IPS DF 4.7 (cell line): Measurements from ENCODE around the gene WWP2.
"Not testable (repeated sequence)": the region's sequence is repeated elsewhere in the genome, so short reads cannot be mapped to it uniquely, and the experiment has no call there.

Experiments used
- DNase-seq: peaks from one replicate; pipeline ENCODE4 v3.0.0-alpha.2; 2013; ENCODE audit warnings: low spot score; ENCODE audit errors: extremely low read depth

WWP2 gene

DNA sequence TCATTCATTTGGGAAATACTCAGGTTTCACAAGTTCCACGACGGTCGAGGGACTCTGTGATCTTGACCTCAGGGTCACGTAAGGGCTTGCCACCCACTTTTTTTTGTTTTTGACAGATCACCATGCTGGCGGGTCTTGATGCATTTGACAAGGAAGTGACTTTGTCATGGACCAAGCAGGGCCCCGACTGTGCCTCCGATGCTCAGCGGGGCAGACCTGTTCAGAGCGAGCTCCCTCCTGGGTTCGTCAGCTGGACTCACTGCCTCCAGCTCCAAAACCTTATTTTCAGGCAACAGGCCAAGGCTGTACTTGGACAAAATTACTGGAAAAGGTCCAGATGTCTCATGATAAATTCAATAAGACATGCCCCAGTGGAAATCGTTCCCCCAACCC, 180.0 kb downstream of the WWP2 start:
- no peak for DNase-seq

DNA sequence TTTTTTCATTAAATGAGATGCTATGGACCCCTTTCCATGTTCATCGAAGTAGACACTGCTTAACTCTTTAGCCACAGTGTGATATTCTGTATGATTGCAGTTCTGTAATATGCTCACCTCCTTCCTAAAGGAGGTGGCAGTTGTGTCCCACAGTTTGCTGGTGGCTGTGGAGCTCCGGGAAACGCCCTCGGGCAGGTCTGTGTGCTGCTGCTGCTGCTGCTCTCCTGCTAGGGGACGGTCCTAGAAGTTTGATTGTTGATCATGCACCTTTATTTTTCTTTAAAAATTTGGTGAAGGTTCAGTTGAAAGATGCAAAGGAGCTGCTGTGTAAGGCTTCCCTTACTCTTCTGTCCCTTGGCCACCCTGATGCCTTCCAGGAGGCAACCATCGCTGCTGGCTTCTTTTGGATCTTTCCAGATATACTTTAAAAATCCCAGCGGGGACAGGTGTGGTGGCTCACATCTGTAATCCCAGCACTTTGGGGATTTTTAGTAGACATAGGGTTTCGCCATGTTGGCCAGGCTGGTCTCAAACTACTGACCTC, 180.6 kb downstream of the WWP2 start:
- DNase-seq, result no peak

DNA sequence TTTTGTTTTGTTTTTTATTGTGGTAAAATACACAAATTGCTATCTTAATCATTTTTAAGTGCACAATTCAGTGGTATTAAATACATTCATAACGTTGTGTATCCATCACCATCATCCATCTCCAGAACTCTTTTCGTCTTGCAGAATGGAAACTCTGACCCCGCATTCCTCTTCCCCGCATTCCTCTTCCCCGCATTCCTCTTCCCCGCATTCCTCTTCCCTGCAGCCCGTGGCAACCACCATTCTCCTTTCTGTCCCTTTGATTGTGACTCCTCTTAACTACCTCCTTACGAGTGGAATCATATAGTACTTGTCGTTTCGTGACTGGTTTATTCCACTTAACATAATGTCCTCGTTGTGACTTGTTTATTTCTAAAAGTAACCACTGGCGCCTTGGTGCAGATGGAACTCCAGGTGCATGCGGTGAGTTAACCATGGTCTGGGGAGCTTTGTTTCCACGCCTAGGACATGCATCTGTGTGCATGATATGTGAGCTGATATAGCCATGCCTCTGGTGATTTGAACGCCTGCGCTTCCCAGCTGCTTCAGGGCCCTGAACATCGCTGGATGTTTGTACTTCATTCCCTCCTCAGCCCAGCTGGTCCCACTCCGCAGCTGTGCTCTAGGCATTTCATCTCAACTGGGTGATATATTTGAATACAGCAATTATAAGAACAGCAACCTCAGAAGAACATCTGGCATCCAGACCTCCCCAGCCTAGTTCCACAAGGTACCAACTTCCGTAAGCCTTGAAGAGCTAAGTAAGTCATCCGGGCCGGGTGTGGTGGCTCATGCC, 181.3 kb downstream of the WWP2 start:
- not testable (repeated sequence) for DNase-seq

DNA sequence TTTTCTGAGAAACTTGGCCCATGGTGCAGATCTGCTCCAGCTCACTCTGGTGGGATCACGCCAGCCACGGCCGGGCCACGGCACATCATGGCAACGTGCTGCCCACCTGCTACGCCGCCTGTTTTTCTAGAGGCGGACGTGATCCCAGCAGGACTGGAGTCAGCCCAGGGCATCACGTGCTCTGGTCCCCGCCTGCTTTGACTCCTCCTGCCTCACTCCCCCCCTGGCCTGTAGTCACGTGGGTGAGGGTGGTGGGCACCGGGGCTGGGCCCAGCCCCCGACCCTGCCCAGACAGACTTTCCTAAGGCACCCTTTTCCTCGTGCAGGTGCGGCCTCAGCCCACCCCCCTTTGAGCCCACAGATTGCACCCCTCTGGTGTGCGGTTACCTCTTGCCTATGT, 188.3 kb downstream of the WWP2 start:
- DNase-seq, result not testable (repeated sequence)

DNA sequence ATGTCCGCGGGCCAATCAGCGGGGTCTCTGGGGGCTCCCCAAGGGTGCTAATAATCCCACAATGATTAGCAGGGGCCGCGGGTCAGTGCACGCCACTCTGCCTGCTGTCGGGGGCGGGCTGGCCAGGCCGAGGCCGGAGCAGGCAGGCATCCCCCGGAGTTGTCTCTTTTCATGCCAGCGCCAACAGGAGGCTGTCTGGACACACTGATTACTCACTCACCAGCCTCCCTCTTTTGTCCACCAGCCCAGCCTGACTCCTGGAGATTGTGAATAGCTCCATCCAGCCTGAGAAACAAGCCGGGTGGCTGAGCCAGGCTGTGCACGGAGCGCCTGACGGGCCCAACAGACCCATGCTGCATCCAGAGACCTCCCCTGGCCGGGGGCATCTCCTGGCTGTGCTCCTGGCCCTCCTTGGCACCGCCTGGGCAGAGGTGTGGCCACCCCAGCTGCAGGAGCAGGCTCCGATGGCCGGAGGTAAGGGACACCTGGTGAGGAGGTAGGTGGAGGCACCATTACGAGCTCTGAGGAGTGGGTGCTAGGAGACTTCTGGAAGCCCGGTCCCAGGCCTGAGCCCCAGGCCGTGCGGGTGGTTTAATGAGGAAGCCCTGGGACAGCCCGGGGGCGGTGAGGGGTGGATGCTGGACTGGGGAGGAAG, 189.0 kb downstream of the WWP2 start, which contains the start of gene CLEC18A:
TSS of gene CLEC18A (plus strand) at position 318 of the 655 bp plus-strand sequence. CDS start at position 351, 33 bp downstream.
- not testable (repeated sequence) for DNase-seq

DNA sequence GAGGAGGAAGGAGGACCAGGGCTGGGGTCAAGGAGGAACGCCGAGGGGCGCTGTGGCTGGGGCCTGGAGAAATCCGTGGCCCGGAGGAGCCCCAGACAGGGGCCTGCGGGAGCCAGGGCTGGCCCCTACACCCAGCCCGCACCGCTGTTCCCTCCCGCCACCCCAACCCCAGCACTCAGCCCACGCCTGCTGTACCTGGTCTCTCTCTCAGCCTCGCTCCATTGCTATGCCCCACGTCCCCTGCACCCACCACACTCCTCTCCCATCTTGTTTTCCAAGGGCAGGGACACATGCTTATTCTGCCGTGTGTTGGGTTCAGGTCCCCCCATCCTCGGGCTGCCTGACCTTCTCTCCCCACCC, 189.5 kb downstream of the WWP2 start:
- DNase-seq, result not testable (repeated sequence)

DNA sequence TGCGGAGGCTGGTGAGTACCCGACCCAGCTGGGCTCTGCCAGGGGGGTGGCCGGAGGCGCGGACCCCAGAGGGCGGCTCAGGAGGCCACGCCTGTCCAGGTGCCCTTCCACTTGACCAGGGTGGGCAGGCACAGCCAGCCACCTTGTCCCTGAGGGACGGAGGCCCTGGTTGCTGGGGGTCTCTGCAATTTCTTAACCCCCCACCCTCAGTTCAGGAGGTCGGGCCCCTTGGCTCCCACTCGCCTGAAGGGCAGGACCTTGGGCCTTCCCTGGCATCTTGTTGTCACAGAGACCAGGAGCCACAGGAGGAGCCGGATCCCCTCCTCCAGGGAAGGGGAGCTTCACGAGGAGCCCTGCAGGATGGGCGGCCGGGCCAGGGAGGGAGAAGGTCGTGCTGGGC, 190.0 kb downstream of the WWP2 start:
- not testable (repeated sequence) for DNase-seq

DNA sequence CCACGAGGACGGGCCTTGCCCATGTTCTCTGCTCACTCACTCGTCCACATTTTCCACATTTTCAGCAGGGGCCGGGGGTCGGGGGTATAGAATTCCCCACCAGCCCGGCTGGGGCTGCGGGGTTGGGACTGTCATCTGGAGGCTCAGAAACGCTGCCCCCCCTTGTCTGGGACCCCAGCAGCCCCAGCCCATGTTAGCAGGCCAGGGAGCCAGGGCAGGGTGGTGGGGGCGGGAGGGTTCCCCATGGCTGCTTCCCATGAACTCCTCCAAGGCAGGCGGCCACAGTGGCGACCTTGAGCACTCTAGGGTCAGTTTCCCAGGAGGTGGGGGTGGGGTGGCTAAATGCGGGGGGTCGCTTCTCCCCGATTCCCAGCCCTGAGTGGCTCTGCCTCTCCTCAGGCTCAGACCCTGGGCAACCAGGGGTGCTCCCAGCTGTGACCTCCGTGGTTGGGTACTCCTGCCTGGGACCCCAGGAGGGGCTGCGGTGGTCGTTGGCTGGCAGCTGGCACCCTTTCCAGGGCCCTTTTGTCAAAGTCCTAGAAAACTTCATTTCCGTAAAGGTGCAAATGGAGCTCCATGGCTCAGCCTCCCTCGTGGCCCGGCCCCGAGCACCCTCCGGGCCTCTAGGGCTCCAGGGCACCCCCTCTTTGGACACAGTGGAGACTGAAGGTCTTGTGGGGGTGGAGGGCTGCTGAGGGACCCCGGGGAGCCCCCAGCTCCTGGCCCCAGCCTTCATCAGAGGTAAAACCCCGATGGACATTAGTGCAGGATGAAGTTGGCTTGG, 190.6 kb downstream of the WWP2 start:
- not testable (repeated sequence) for DNase-seq

DNA sequence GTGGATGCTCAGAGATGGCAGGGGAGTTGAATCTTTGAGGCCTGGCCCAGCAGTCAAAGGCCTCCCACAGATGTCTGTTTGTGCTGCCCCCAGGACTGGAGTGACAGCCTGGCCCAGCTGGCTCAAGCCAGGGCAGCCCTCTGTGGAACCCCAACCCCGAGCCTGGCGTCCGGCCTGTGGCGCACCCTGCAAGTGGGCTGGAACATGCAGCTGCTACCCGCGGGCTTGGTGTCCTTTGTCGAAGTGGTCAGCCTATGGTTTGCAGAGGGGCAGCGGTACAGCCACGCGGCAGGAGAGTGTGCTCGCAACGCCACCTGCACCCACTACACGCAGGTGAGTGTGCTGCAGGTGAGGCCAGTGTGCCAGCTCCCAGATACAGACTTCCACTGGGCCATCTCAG, 192.1 kb downstream of the WWP2 start:
- DNase-seq, result not testable (repeated sequence)

DNA sequence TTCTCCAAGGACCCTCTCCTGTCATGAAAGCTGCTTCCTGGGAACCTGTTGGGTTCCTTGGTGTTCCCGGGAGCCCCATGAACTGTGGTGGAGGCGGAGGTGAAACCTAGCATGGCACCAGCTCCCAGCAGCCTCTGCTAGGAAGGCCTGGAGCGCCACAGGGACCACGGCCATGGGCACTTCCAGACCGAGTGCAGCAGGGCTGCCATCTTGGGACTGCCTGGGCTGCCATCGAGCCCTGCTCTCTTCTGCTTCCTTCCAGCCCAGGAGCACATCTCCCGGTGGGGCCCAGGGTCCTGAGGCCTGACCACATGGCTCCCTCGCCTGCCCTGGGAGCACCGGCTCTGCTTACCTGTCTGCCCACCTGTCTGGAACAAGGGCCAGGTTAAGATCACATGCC, 201.2 kb downstream of the WWP2 start:
- not testable (repeated sequence) for DNase-seq

DNA sequence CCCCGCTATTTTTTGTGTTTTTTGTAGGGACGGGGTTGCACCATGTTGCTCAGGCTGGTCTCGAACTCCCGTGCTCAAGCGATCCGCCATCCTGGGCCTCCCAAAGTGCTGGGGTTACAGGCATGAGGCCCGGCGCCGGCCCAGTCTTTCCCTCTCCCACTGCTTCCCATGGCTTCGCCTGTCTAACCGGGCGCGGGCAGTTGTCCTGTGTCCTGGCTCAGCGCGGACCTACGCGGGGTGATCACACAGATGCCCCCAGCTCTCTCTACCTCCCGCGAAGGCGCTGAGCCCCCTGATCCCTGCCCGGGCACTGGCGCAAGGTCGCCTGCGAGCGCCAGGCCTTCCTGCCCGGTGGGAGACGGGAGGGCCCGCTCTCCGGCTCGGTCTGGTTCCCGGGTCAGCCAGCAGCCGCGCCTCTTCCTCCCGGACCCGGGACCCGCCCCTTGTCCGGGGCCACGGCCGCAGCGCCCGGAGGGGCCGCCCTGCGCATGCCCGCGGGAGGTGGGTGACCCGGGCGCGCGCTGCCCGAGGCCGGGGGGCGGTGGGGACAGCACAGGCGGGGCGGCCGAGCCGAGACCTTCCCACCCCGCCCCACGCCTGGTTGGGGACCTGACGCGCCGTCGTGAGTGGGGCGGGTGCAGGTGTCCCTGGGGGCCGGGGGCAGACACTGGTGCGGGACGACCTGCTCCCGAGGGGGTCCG, 203.0 kb downstream of the WWP2 start:
- not testable (repeated sequence) for DNase-seq

DNA sequence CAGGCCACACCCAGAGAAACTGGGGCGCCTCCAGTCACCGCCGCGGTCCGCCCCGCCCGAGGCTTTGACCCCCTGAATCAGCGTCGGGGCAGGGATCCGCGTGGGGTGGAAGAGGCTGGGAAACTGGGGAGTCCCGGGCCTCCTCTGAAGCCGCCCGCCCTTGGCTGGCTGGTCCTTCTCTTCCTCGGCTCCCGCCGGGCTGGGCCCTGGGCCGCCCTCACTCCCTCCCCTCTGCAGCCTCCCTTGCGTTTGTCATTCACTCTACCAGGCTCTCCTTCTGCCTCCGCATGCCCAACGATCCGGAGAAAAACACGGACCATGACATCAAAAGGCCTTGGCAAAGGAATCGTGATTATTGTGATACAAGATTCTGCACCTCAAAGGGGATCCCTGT, 203.5 kb downstream of the WWP2 start:
- not testable (repeated sequence) for DNase-seq

DNA sequence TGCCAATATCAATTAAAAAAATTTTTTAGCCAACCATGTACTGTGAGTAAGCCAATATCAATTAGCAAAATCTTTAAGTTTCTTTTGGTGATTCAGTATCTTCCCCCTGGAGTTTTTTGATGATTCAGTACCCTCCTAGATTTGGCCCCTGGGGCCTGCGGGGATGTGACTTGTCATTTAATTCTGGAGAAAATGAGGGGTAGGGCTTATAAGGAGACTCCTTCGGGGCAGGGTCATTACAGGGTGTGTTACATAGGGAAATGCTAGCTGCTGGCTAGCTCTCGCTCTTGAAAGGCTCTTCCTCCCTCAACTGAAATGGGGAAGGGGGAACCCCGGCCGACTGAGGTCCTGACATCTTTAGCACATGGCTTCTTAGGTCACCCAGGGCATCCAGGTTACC, 205.6 kb downstream of the WWP2 start:
- not testable (repeated sequence) for DNase-seq

DNA sequence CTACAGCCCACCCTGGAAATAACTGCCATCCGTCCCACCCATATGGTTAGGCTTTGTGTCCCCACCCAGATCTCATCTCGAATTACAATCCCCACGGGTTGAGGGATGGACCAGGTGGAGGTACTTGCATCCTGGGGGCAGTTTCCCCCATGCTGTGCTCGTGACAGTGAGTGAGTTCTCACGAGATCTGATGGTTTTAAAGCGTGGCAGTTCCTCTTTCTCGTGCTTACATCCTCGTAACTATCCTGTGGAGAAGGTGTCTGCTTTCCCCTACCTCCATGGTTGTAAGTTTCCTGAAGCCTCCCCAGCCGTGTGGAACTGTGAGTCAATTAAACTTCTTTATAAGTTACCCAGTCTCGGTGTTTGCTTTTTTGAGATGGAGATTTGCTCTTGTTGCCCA, 206.0 kb downstream of the WWP2 start:
- DNase-seq, result not testable (repeated sequence)

DNA sequence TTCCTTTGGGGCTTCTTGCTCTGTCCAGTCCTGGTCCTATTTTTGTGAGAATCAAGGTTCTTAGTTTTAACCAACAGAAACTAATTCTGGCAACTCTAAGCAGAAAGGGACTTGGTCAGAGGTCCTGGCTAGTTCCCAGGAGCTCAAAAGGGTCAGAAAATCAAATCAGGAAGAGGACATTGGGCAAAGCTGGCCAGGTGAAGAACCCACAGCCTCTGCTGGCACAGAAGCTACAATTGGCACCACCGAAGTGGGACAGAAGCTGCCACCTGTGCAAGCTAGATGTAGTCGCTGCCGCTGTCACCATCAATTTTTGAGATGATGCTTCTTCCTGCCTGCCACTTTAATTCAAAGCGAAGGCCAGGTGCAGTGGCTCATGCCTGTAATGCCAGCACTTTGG, 207.5 kb downstream of the WWP2 start:
- DNase-seq, result not testable (repeated sequence)

DNA sequence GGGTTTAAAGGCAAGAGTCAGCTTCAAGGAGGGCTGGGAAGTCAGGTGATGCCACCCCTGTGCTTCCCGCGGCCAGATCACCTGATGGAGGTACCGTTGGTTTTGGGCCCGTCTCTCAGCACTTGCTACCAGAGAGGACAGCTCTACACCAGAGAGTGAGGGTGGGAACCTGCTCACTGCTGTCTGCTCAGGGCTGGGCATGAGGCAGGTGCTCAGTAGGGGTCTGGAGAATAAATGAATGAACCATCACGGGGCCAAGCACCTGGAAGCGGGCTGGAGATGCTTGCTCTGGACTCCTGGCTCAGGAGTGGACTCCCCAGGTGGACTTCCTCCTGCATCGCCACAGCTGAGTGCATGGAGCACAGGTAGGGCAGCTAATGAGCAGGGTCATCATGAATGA, 210.0 kb downstream of the WWP2 start:
- not testable (repeated sequence) for DNase-seq

DNA sequence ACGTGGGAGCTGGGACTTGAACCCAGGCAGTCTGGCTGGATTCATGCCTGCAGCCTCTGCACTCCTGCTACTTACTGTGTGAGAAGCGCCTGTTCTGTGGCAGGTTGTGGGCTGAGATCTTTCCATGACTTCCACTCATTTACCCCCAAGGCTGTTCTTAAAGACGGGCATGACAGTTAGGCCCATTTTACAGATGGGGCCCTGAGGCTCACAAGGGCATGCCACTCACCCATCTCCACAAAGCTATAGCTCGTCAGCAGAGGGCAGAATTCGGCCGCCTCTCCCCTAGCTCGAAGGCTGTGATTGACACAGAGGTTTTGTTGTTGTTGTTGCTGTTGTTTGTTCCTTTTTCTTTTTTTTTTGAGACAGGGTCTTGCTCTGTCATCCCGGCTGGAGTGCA, 210.8 kb downstream of the WWP2 start:
- DNase-seq, result not testable (repeated sequence)

DNA sequence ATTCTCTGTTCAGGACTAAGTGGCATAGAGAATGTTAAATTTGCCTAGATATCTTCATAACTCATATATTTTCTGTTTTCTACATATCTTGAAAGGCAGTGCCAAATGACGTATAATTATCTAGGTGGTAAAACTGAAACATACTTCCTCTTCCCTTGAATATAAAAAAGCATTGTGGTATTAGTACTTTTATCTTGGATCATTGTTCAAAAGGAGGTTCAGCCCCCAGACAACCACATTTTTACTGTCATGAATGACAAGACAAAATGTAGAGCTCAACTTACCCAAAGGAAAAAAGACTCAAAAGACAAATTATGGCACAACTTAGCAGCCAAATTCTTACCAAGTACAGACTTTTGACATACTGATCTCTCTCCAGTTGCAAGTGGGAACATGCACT, 223.1 kb downstream of the WWP2 start:
- not testable (repeated sequence) for DNase-seq
